A673 (cell line): ENCODE results near the gene AGBL4. TPM values are rescaled to one million over a fixed set of nuclear protein-coding genes. Genes with fewer than 3 reads are reported as not detected.

Experiments
- BruUV-seq: library from RNA; stranded (reverse); fragments of 400-500 nt; replicated peaks from 2 replicates; lab custom pipeline; 2021; lab: Mats Ljungman, UMichigan
- CTCF ChIA-PET: fragments of 300-600 bp; sonication (Branson Sonifier 250); formaldehyde crosslinking; loops from one replicate; lab custom pipeline; 2022; ENCODE audit warnings: antibody characterized with exemption; lab: Charles Lee
- POLR2A ChIA-PET: fragments of 300-600 bp; sonication (Branson Sonifier 250); formaldehyde crosslinking; loops from one replicate; lab custom pipeline; 2022; ENCODE audit warnings: antibody characterized with exemption; ENCODE audit not compliant: low non-redundant PET; lab: Charles Lee
- DNase-seq: peaks from one replicate; pipeline ENCODE4 v3.0.0-alpha.2; 2015; ENCODE audit warnings: low spot score
- H3K27ac ChIP-seq: fragments of 200-600 bp; sonication (generic); 2 replicates; pipeline ENCODE4 v1.5.1; 2016; ENCODE audit warnings: mixed run types, low read depth, mild to moderate bottlenecking, mixed read lengths, antibody characterized with exemption, low read length; ENCODE audit not compliant: poor library complexity, severe bottlenecking
- H3K27me3 ChIP-seq: fragments of 200-600 bp; sonication (generic); replicated peaks from 2 replicates; pipeline ENCODE4 v1.6.1; 2017; ENCODE audit warnings: mixed run types, low read depth, mild to moderate bottlenecking, mixed read lengths, antibody characterized with exemption, low read length; ENCODE audit not compliant: insufficient read depth, poor library complexity
- H3K36me3 ChIP-seq: fragments of 200-600 bp; sonication (generic); 2 replicates; pipeline ENCODE4 v1.6.1; 2016; ENCODE audit warnings: mixed run types, mild to moderate bottlenecking, mixed read lengths, antibody characterized with exemption, low read length; ENCODE audit not compliant: insufficient read depth, poor library complexity, severe bottlenecking
- H3K4me1 ChIP-seq: fragments of 200-600 bp; sonication (generic); 2 replicates; pipeline ENCODE4 v1.6.1; 2017; ENCODE audit warnings: mixed run types, mild to moderate bottlenecking, mixed read lengths, antibody characterized with exemption, low read length; ENCODE audit not compliant: insufficient read depth, poor library complexity, severe bottlenecking
- H3K4me3 ChIP-seq: fragments of 200-600 bp; sonication (generic); 2 replicates; pipeline ENCODE4 v1.5.1; 2016; ENCODE audit warnings: low read depth, mixed run types, mild to moderate bottlenecking, mixed read lengths, low read length; ENCODE audit not compliant: poor library complexity, severe bottlenecking
- H3K9me3 ChIP-seq: fragments of 200-600 bp; sonication (generic); 2 replicates; pipeline ENCODE4 v1.6.1; 2016; ENCODE audit warnings: mixed run types, low read depth, mild to moderate bottlenecking, mixed read lengths, antibody characterized with exemption, low read length; ENCODE audit not compliant: poor library complexity, severe bottlenecking
- CTCF ChIP-seq: fragments of 300-800, 200-600 bp; sonication (generic); conservative IDR thresholded peaks from 2 replicates; pipeline ENCODE4 v1.5.1; 2017; ENCODE audit warnings: low read depth, mild to moderate bottlenecking, antibody characterized with exemption, low read length, moderate library complexity, mixed read lengths
- EZH2 ChIP-seq: fragments of 200-600 bp; sonication (generic); IDR thresholded peaks from 2 replicates; pipeline ENCODE4 v1.6.1; 2017; ENCODE audit warnings: borderline replicate concordance, low read depth, mild to moderate bottlenecking, mixed read lengths, antibody characterized with exemption, low read length; ENCODE audit not compliant: poor library complexity, severe bottlenecking
- intact Hi-C: fragments of 100-400 bp; cut with micrococcal nuclease; formaldehyde crosslinking; loops from one replicate; pipeline ENCODE4 v1.10.0; 2022; ENCODE audit not compliant: unreplicated experiment
- total RNA-seq: library from RNA; stranded (reverse); gene quantifications from 2 replicates; pipeline ENCODE4 v1.2.3, GENCODE V29; 2021

AGBL4 gene
- total RNA-seq, 1 experiment from 2014 or later, result 0.32 TPM

GRCh38 chr1:48506870-48507269 lies 1516.9 kb downstream of the AGBL4 start:
- Histone ChIP-seq H3K4me3 (no peak overlapping the region), H3K27ac (no peak overlapping the region), H3K4me1 (peaks cover 5% of the 10 kb centered on the region), H3K9me3 (no peaks in the 10 kb centered on the region), H3K36me3 (no peaks in the 10 kb centered on the region), H3K27me3 (peaks cover 3% of the 10 kb centered on the region)
- ChIA-PET CTCF (interaction anchor here (1.4 kb wide), 1 partner anchor 9 kb away, joined by 4 read pairs; no protein-coding TSS in a partner anchor), POLR2A (no interaction called here)
- intact Hi-C loops, result no loop called here
- no peak for DNase-seq
- TF ChIP-seq CTCF (no peak), EZH2 (no peak)
- BruUV-seq, result no TSS peak

GRCh38 chr1:48500541-48501450 lies 1523.0 kb downstream of the AGBL4 start:
- no peak for TF ChIP-seq EZH2
- TF ChIP-seq CTCF, result no peak
- Histone ChIP-seq H3K4me3 (no peak overlapping the region), H3K4me1 (no peaks in the 10 kb centered on the region), H3K27ac (no peak overlapping the region), H3K9me3 (no peaks in the 10 kb centered on the region), H3K27me3 (no peaks in the 10 kb centered on the region), H3K36me3 (no peaks in the 10 kb centered on the region)
- DNase-seq, result no peak
- ChIA-PET CTCF (no interaction called here), POLR2A (interaction anchor here (0.6 kb wide), 1 partner anchor 210 kb away, joined by 3 read pairs; no protein-coding TSS in a partner anchor)
- no TSS peak for BruUV-seq
- intact Hi-C loops, result no loop called here

GRCh38 chr1:48499211-48499735 lies 1524.5 kb downstream of the AGBL4 start:
- POLR2A ChIA-PET, result no interaction called here
- no peaks in the 10 kb centered on the region for H3K9me3 ChIP-seq
- intact Hi-C loops, result loop anchor here (5.0 kb wide), 1 partner anchor 392 kb away; no protein-coding TSS in a partner anchor

More at GRCh38 chr1:48499211-48499735, 1524.5 kb downstream of the AGBL4 start:
- CTCF ChIA-PET, result no interaction called here
- DNase-seq, result no peak
- Histone ChIP-seq H3K4me3 (no peak overlapping the region), H3K36me3 (no peaks in the 10 kb centered on the region), H3K4me1 (peaks cover 3% of the 10 kb centered on the region), H3K27me3 (no peaks in the 10 kb centered on the region), H3K27ac (no peak overlapping the region)
- BruUV-seq, result no TSS peak
- TF ChIP-seq EZH2, result no peak
- no peak for TF ChIP-seq CTCF
